SU-DHL-6 (cell line): Measurements from ENCODE around the gene IRAK4.

ENCODE experiments used
- CTCF ChIP-seq: fragments of 200-600 bp; sonication (generic); IDR thresholded peaks from one replicate; pipeline ENCODE4 v1.5.1; 2017; ENCODE audit warnings: antibody characterized with exemption, mild to moderate bottlenecking, low read length, moderate library complexity; ENCODE audit not compliant: insufficient read depth, poor library complexity, severe bottlenecking
- EZH2phosphoT487 ChIP-seq: fragments of 200-600 bp; sonication (generic), shearing (Covaris generic); conservative IDR thresholded peaks from 2 replicates; pipeline ENCODE4 v1.6.1; 2018; ENCODE audit warnings: mild to moderate bottlenecking, antibody characterized with exemption, low read length, moderate library complexity, mixed read lengths

- TF ChIP-seq CTCF, result no peak
- no peak for TF ChIP-seq EZH2phosphoT487
Measured at GRCh38 chr12:43815416-43815815, 56.7 kb downstream of the IRAK4 start.
